Endothelial cell of umbilical vein (primary cell): ENCODE results near the gene SPDYE18.
"Not testable (repeated sequence)": the region's sequence is repeated elsewhere in the genome, so short reads cannot be mapped to it uniquely, and the experiment has no call there.

Experiments used
- GATA2 ChIP-seq: IDR thresholded peaks from 2 replicates; pipeline ENCODE4 v1.7.0; 2011; ENCODE audit warnings: low read depth, mild to moderate bottlenecking, moderate library complexity, mixed read lengths, low read length; ENCODE audit not compliant: insufficient read length, insufficient read depth
- POLR2A ChIP-seq: IDR thresholded peaks from 2 replicates; pipeline ENCODE4 v1.6.1; 2012; ENCODE audit warnings: low read depth, mild to moderate bottlenecking, control low read depth, low read length
- POLR2AphosphoS5 ChIP-seq: IDR thresholded peaks from 2 replicates; pipeline ENCODE4 v1.6.1; 2012; ENCODE audit warnings: low read depth, mild to moderate bottlenecking, control low read depth, low read length, moderate library complexity; ENCODE audit not compliant: insufficient read depth
- TF ChIP-seq, protein P1 (sequence below), 2 donors: IDR thresholded peaks; 1 replicate in 1 of 2; 2 replicates in 1 of 2; pipeline ENCODE4 v1.5.1; 2011; ENCODE audit warnings: low read length in 2 of 2, mild to moderate bottlenecking in 2 of 2, moderate library complexity in 2 of 2, control low read depth in 1 of 2, inconsistent platforms in 1 of 2, low read depth in 1 of 2; ENCODE audit not compliant: insufficient read depth in 1 of 2; ENCODE audit errors: extremely low read depth in 1 of 2

DNA sequence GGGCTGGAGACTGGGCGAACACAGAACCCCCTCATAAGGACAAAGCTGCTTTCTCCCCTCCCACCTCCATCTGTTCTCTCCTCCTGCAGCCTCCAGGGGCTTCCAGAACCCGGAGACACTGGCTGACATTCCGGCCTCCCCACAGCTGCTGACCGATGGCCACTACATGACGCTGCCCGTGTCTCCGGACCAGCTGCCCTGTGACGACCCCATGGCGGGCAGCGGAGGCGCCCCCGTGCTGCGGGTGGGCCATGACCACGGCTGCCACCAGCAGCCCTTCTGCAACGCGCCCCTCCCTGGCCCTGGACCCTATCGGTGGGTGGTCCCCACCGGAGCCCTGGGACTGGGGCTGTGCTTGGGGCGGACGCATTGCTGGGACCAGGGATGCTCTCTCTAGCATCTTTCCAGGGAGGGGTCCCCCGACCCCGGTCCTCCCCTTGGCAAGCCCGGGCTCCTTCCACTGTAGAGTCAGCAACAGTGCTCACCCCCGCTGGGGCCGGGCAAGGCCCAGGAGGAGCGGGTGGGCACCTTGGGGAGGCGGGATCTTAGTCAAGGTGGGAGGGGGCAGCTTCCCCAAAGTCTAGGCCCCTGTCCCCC is 56.8 kb downstream of the SPDYE18 start:
- not testable (repeated sequence) for TF ChIP-seq POLR2AphosphoS5, POLR2A, GATA2
- TF ChIP-seq, protein P1, sequence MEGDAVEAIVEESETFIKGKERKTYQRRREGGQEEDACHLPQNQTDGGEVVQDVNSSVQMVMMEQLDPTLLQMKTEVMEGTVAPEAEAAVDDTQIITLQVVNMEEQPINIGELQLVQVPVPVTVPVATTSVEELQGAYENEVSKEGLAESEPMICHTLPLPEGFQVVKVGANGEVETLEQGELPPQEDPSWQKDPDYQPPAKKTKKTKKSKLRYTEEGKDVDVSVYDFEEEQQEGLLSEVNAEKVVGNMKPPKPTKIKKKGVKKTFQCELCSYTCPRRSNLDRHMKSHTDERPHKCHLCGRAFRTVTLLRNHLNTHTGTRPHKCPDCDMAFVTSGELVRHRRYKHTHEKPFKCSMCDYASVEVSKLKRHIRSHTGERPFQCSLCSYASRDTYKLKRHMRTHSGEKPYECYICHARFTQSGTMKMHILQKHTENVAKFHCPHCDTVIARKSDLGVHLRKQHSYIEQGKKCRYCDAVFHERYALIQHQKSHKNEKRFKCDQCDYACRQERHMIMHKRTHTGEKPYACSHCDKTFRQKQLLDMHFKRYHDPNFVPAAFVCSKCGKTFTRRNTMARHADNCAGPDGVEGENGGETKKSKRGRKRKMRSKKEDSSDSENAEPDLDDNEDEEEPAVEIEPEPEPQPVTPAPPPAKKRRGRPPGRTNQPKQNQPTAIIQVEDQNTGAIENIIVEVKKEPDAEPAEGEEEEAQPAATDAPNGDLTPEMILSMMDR (IDR thresholded peaks at IDR 0.05; ENCODE audit: extremely low read depth in 1 of 2, insufficient read depth in 1 of 2, low read depth in 1 of 2, low read length in 2 of 2) = not testable (repeated sequence)
